Natural killer cell (primary cell): ENCODE measurements around the gene ST3GAL3. TPM values are rescaled to one million over a fixed set of nuclear protein-coding genes. Genes with fewer than 3 reads are reported as not detected.

ENCODE experiments used
- ATAC-seq, 3 donors: fragments of 150-1000 bp in 2 of 3; fragments of 200-7000 bp in 1 of 3; cut with Tn5 transposase; 1 replicate in 1 of 3; 2 replicates in 2 of 3; pipeline ENCODE4 v1.10.0; 2021; ENCODE audit warnings: mild to moderate bottlenecking in 2 of 3, moderate library complexity in 2 of 3
- DNase-seq, 2 donors: peaks; one replicate each; pipeline versions ENCODE4 v3.0.0 to v3.0.0-alpha.2; 2013 to 2021; ENCODE audit warnings: mixed read lengths in 1 of 2
- H3K27ac ChIP-seq: one replicate; pipeline ENCODE4 v1.5.1; 2013; ENCODE audit warnings: mild to moderate bottlenecking, low read length
- H3K27me3 ChIP-seq: one replicate; pipeline ENCODE4 v1.6.1; 2013; ENCODE audit warnings: low read length; ENCODE audit not compliant: control insufficient read depth, insufficient read depth
- H3K36me3 ChIP-seq: one replicate; pipeline ENCODE4 v1.6.1; 2013; ENCODE audit warnings: low read length; ENCODE audit not compliant: control insufficient read depth, insufficient read depth
- H3K4me1 ChIP-seq: one replicate; pipeline ENCODE4 v1.6.1; 2013; ENCODE audit warnings: low read length; ENCODE audit not compliant: control insufficient read depth, insufficient read depth
- H3K4me3 ChIP-seq: one replicate; pipeline ENCODE4 v1.5.1; 2013; ENCODE audit warnings: low read length
- H3K9me3 ChIP-seq: one replicate; pipeline ENCODE4 v1.6.1; 2013; ENCODE audit warnings: low read length; ENCODE audit not compliant: control insufficient read depth, insufficient read depth
- H3K27ac Mint-ChIP-seq, 2 donors: one replicate each; pipeline ENCODE4 v1.8.0; 2022; ENCODE audit warnings: mild to moderate bottlenecking in 2 of 2, mixed read lengths in 2 of 2, moderate library complexity in 1 of 2
- H3K27me3 Mint-ChIP-seq, 2 donors: one replicate each; pipeline ENCODE4 v1.8.0; 2022; ENCODE audit warnings: low read depth in 2 of 2, mixed read lengths in 2 of 2
- H3K36me3 Mint-ChIP-seq: one replicate; pipeline ENCODE4 v1.8.0; 2022; ENCODE audit warnings: mixed read lengths
- H3K4me1 Mint-ChIP-seq, 2 donors: one replicate each; pipeline ENCODE4 v1.8.0; 2022; ENCODE audit warnings: mixed read lengths in 2 of 2
- H3K4me3 Mint-ChIP-seq: one replicate; pipeline ENCODE4 v1.8.0; 2022; ENCODE audit warnings: mild to moderate bottlenecking, moderate library complexity, mixed read lengths
- H3K9me3 Mint-ChIP-seq, 2 donors: one replicate each; pipeline ENCODE4 v1.8.0; 2022; ENCODE audit warnings: mixed read lengths in 2 of 2
- WGBS: methylation state at CpG from one replicate; pipeline ENCODE4 v1.1.7; 2013; ENCODE audit warnings: missing lambda C conversion rate; ENCODE audit not compliant: insufficient coverage; 5-methylcytosine and 5-hydroxymethylcytosine counted together
- intact Hi-C: fragments of 100-400 bp; cut with micrococcal nuclease; formaldehyde crosslinking; loops from one replicate; pipeline ENCODE4 v1.14.2; 2022
- total RNA-seq, 4 donors: library from RNA; stranded (reverse); fragments of 120-200 nt in 1 of 4; gene quantifications; one replicate each; pipeline versions ENCODE4 v1.2.3 to v1.2.4, GENCODE V29; 2013 to 2022
- TF ChIP-seq, protein P1 (sequence below): fragments of 200-600 bp; IDR thresholded peaks from one replicate; pipeline ENCODE4 v1.8.0; 2022; ENCODE audit warnings: antibody characterized with exemption

Gene ST3GAL3
- total RNA-seq, 3 donors from 2014 or later (not counting 1 experiment from before 2014, with no cell fraction given) = 22.2 to 27.3 (median 22.3) TPM

DNA sequence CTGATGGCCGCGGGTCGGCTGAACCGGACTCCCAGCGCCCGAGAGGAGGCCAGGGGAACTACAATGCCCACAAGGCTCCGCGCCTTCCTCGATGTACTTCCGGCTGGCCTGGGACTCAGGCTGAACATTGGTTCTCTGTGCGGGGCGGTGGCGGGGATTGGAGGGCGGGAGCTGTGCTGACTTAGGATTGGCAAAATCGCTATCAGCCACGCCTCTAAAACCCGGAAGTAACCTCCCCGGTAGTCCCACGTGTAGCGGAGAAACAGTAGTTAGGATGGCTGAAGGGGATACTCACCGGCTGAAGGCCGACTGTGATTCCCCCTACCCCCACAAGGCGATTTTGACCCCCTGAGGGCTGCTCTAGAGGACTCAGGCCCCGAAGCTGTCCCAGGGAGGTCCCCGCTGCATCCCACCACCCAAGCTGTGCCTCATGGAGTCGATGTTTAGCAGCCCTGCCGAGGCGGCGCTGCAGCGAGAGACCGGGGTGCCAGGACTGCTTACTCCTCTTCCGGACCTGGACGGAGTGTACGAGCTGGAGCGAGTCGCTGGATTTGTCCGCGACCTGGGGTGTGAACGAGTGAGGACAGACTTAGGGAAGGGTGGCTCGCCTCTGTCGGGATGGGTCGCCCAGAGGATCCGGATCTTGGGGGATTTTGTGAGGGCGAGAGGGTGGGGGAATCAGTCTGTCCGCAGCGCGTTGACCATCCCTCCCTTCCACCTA, 262.6 kb downstream of the ST3GAL3 start, which contains the start of gene DPH2:
TSS of gene DPH2 (plus strand) at position 265 of the 721 bp plus-strand sequence. CDS start at position 431, 166 bp downstream.
- intact Hi-C loops = loop anchor here (1.0 kb wide), 1 partner anchor 24 kb away; the partner anchor contains the start of gene IPO13
- Mint-ChIP-seq H3K27ac (peak within 1 kb of the TSS; percentile 75 to 82), H3K9me3 (no peaks in the 10 kb centered on the region), H3K4me3 (peak within 1 kb of the TSS; percentile 95), H3K27me3 (no peaks in the 10 kb centered on the region), H3K36me3 (no peaks in the 10 kb centered on the region), H3K4me1 (peaks cover 36 to 37% of the 10 kb centered on the region in 2 donors)
- Histone ChIP-seq H3K4me3 (peak within 1 kb of the TSS; percentile 61), H3K27ac (no peak within 1 kb of the TSS), H3K4me1 (peaks cover 28% of the 10 kb centered on the region), H3K36me3 (peaks cover 3% of the 10 kb centered on the region), H3K27me3 (no peaks in the 10 kb centered on the region), H3K9me3 (no peaks in the 10 kb centered on the region)
- under 1% methylated on average over 39 of the region's 47 CpGs for WGBS
- DNase-seq (peak; percentile 84 to 97), ATAC-seq (peak; percentile 88 to 95 (median 90))
- TF ChIP-seq, protein P1, sequence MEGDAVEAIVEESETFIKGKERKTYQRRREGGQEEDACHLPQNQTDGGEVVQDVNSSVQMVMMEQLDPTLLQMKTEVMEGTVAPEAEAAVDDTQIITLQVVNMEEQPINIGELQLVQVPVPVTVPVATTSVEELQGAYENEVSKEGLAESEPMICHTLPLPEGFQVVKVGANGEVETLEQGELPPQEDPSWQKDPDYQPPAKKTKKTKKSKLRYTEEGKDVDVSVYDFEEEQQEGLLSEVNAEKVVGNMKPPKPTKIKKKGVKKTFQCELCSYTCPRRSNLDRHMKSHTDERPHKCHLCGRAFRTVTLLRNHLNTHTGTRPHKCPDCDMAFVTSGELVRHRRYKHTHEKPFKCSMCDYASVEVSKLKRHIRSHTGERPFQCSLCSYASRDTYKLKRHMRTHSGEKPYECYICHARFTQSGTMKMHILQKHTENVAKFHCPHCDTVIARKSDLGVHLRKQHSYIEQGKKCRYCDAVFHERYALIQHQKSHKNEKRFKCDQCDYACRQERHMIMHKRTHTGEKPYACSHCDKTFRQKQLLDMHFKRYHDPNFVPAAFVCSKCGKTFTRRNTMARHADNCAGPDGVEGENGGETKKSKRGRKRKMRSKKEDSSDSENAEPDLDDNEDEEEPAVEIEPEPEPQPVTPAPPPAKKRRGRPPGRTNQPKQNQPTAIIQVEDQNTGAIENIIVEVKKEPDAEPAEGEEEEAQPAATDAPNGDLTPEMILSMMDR = no peak

DNA sequence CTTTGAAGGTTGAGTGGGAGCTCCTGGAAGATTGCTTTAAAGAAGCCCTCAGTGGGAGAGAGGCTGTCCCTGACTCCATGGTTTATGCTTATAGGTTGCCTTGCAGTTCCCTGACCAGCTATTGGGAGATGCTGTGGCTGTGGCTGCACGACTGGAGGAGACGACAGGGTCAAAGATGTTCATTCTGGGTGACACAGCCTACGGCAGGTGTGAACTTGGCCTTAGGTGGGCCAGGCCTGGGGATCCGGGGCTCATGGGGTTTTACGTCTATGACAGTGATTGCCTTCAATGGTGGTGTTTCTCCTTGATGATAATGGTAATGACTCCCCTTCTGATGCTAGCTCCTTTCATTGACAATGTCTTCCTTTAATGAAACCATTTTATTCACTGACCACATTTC, 263.2 kb downstream of the ST3GAL3 start:
- Histone ChIP-seq H3K27me3 (no peaks in the 10 kb centered on the region), H3K9me3 (no peaks in the 10 kb centered on the region), H3K4me3 (peak overlapping the region; percentile 61), H3K4me1 (peaks cover 33% of the 10 kb centered on the region), H3K27ac (no peak overlapping the region), H3K36me3 (peaks cover 3% of the 10 kb centered on the region)
- no peak for DNase-seq
- Mint-ChIP-seq H3K27me3 (no peaks in the 10 kb centered on the region), H3K4me3 (peak overlapping the region; percentile 95), H3K36me3 (no peaks in the 10 kb centered on the region), H3K9me3 (no peaks in the 10 kb centered on the region), H3K4me1 (peaks cover 36 to 41% of the 10 kb centered on the region in 2 donors), H3K27ac (peak overlapping the region; percentile 75 to 82)
- intact Hi-C loops = no loop called here
- TF ChIP-seq, protein P1 = no peak
- ATAC-seq = no peak
- WGBS = 50% methylated on average over 4 of the region's 5 CpGs

DNA sequence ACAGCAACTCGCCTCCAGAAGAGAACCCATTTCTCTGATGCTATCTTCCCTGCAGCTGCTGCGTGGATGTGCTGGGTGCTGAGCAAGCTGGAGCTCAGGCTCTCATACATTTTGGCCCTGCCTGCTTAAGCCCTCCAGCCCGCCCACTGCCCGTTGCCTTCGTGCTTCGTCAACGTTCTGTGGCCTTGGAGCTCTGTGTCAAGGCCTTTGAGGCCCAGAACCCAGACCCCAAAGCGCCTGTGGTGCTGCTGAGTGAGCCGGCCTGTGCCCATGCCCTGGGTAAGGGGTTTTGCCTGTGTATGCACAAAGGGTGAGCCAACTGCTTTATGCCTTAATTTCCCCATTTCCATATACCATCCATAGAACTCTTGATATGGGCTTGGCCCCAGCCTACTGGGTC, 263.6 kb downstream of the ST3GAL3 start:
- peaks cover 37% of the 10 kb centered on the region for H3K4me1 ChIP-seq
- TF ChIP-seq, protein P1 = no peak
- no peak for ATAC-seq
- Mint-ChIP-seq H3K27ac (no peak overlapping the region), H3K36me3 (no peaks in the 10 kb centered on the region), H3K9me3 (no peaks in the 10 kb centered on the region), H3K4me3 (peak overlapping the region; percentile 95), H3K27me3 (no peaks in the 10 kb centered on the region), H3K4me1 (peaks cover 38 to 45% of the 10 kb centered on the region in 2 donors)
- no peak for DNase-seq
- H3K4me3 ChIP-seq = no peak overlapping the region
- 91% methylated on average over 9 of the region's 9 CpGs for WGBS
- H3K27ac ChIP-seq = no peak overlapping the region
- intact Hi-C loops = no loop called here
- no peaks in the 10 kb centered on the region for H3K27me3 ChIP-seq
- H3K9me3 ChIP-seq = no peaks in the 10 kb centered on the region
- peaks cover 3% of the 10 kb centered on the region for H3K36me3 ChIP-seq
